GM12878 (cell line): ENCODE data around the gene SLC2A5. TPM values are rescaled to one million over a fixed set of nuclear protein-coding genes. Genes with fewer than 3 reads are reported as not detected.

Experiments
- ATAC-seq: fragments of 200-7000 bp; cut with Tn5 transposase; 3 replicates; pipeline ENCODE4 v1.9.1; 2020; ENCODE audit warnings: mild to moderate bottlenecking, moderate library complexity
- BruUV-seq: library from RNA; stranded (reverse); fragments of 400-500 nt; replicated peaks from 2 replicates; lab custom pipeline; 2021; lab: Mats Ljungman, UMichigan
- CTCF ChIA-PET: fragments of 300-600 bp; sonication (Branson Sonifier 250); formaldehyde crosslinking; extraction: SDS; loops from one replicate; lab custom pipeline; 2021; ENCODE audit warnings: inconsistent platforms; lab: Yijun Ruan, JAX
- POLR2A ChIA-PET: fragments of 350-600 bp; formaldehyde crosslinking; extraction: SDS; loops from one replicate; lab custom pipeline; 2021; ENCODE audit warnings: inconsistent platforms; lab: Charles Lee
- RAD21 ChIA-PET: fragments of 300-600 bp; sonication (Branson Sonifier 250); formaldehyde crosslinking; loops from one replicate; lab custom pipeline; 2023; ENCODE audit warnings: antibody characterized with exemption; ENCODE audit not compliant: unreplicated experiment; lab: Charles Lee
- SMC1A ChIA-PET: fragments of 300-600 bp; sonication (Branson Sonifier 250); formaldehyde crosslinking; loops from one replicate; lab custom pipeline; 2023; ENCODE audit not compliant: unreplicated experiment, uncharacterized antibody; lab: Charles Lee
- DNase-seq: peaks from one replicate; pipeline ENCODE4 v3.0.0-alpha.2; 2011; ENCODE audit warnings: low read depth, low spot score
- FAIRE-seq: peaks from 3 replicates; lab custom pipeline; 2011; peaks lifted over from hg19 to GRCh38; lab: Jason Lieb, UNC
- H2AFZ ChIP-seq: 2 replicates; pipeline ENCODE4 v1.6.0; 2011; ENCODE audit warnings: low read depth, low read length, control low read depth; ENCODE audit not compliant: control insufficient read depth
- H3K27ac ChIP-seq: 2 replicates; pipeline ENCODE4 v1.5.1; 2011; ENCODE audit warnings: control low read depth; ENCODE audit not compliant: control insufficient read depth, insufficient read depth
- H3K27me3 ChIP-seq, 2 experiments: replicated peaks in 1 of 2; 2 replicates each; pipeline versions ENCODE4 v1.6.0 to v1.6.1; 2011; ENCODE audit warnings: low read length in 1 of 2; ENCODE audit not compliant: control insufficient read depth in 2 of 2, insufficient read depth in 2 of 2
- H3K36me3 ChIP-seq, 2 experiments: 2 replicates each; pipeline ENCODE4 v1.5.1; 2011; ENCODE audit warnings: low read length in 1 of 2; ENCODE audit not compliant: control insufficient read depth in 2 of 2, insufficient read depth in 2 of 2
- H3K4me1 ChIP-seq: 2 replicates; pipeline ENCODE4 v1.6.1; 2011; ENCODE audit warnings: mild to moderate bottlenecking, low read length, moderate library complexity, mixed read lengths; ENCODE audit not compliant: control insufficient read depth, insufficient read depth
- H3K4me2 ChIP-seq: 2 replicates; pipeline ENCODE4 v1.6.0; 2011; ENCODE audit warnings: control low read depth; ENCODE audit not compliant: control insufficient read depth, insufficient read depth
- H3K4me3 ChIP-seq: fragments of 200-600 bp; sonication (generic); 2 replicates; pipeline ENCODE4 v1.5.1; 2016
- H3K79me2 ChIP-seq: 2 replicates; pipeline ENCODE4 v1.6.0; 2011; ENCODE audit warnings: low read length; ENCODE audit not compliant: control insufficient read depth, insufficient read depth
- H3K9ac ChIP-seq: 2 replicates; pipeline ENCODE4 v1.8.0; 2011; ENCODE audit warnings: low read length, control low read depth, mixed read lengths; ENCODE audit not compliant: control insufficient read depth, insufficient read depth
- H3K9me3 ChIP-seq: replicated peaks from 3 replicates; pipeline ENCODE4 v1.5.1; 2011; ENCODE audit warnings: mild to moderate bottlenecking, low read length; ENCODE audit not compliant: control insufficient read depth, insufficient read depth
- H4K20me1 ChIP-seq: 2 replicates; pipeline ENCODE4 v1.6.0; 2011; ENCODE audit not compliant: control insufficient read depth, insufficient read depth
- IRF5 ChIP-seq: fragments of 450-650 bp; IDR thresholded peaks from 2 replicates; pipeline ENCODE4 v1.6.1; 2017; ENCODE audit warnings: borderline replicate concordance
- KDM1A ChIP-seq: fragments of 200-600 bp; sonication (generic); IDR thresholded peaks from 2 replicates; pipeline ENCODE4 v1.6.1; 2016; ENCODE audit warnings: borderline replicate concordance
- KLF5 ChIP-seq: fragments of 450-650 bp; IDR thresholded peaks from 2 replicates; pipeline ENCODE4 v1.6.1; 2014; ENCODE audit warnings: mild to moderate bottlenecking; ENCODE audit not compliant: partially characterized antibody
- LARP7 ChIP-seq: fragments of 450-650 bp; IDR thresholded peaks from 2 replicates; pipeline ENCODE4 v1.6.1; 2017; ENCODE audit warnings: mild to moderate bottlenecking
- MYB ChIP-seq: fragments of 150-350 bp; IDR thresholded peaks from 2 replicates; pipeline ENCODE4 v1.6.1; 2014; ENCODE audit warnings: mild to moderate bottlenecking, low read depth, low read length, borderline replicate concordance
- MYC ChIP-seq: IDR thresholded peaks from 2 replicates; pipeline ENCODE4 v1.6.1; 2011; ENCODE audit warnings: mild to moderate bottlenecking, low read length, moderate library complexity, inconsistent platforms; ENCODE audit not compliant: insufficient read depth, insufficient replicate concordance, insufficient read length, severe bottlenecking
- PAX5 ChIP-seq: IDR thresholded peaks from 2 replicates; pipeline ENCODE4 v1.6.1; 2011; ENCODE audit warnings: low read depth, low read length, borderline replicate concordance
- SKIL ChIP-seq: fragments of 450-650 bp; IDR thresholded peaks from 2 replicates; pipeline ENCODE4 v1.6.1; 2017; ENCODE audit warnings: mild to moderate bottlenecking, low read depth, inconsistent platforms; ENCODE audit not compliant: poor library complexity, severe bottlenecking
- WGBS: methylation state at CpG from one replicate; pipeline ENCODE4 v1.1.6; 2016; ENCODE audit warnings: low lambda C conversion rate; ENCODE audit not compliant: insufficient replicate concordance, insufficient coverage; ENCODE audit errors: missing lambda C conversion rate; 5-methylcytosine and 5-hydroxymethylcytosine counted together
- in situ Hi-C: fragments of 300-500 bp; cut with MboI; formaldehyde crosslinking; loops from 9 replicates; pipeline ENCODE4 v1.14.3; 2018; ENCODE audit warnings: mixed read lengths
- intact Hi-C: fragments of 100-400 bp; cut with micrococcal nuclease; formaldehyde crosslinking; loops from one replicate; pipeline ENCODE4 v1.14.2; 2022; ENCODE audit not compliant: unreplicated experiment
- polyA plus RNA-seq, 11 experiments: library from polyadenylated mRNA; depleted of rRNA in 4 of 11; unstranded in 6 of 11; stranded (reverse) in 5 of 11; fragments of >200 nt; fragmentation: Nextera tagmentation in 4 of 11; fragmentation: Illumina TruSeq in 1 of 11; extraction: Ambion mirVana in 4 of 11; extraction: Trizol in 1 of 11; gene quantifications; 1 replicate in 1 of 11; 2 replicates in 10 of 11; pipeline versions ENCODE4 v1.2.1 to v1.2.3, GENCODE V29; 2011 to 2016; ENCODE audit warnings: inconsistent platforms in 2 of 11, missing spikeins in 2 of 11, low read depth in 1 of 11
- total RNA-seq, 4 experiments: library from RNA; depleted of rRNA in 3 of 4; stranded (reverse); fragments of >200 nt in 3 of 4; fragmentation: Illumina TruSeq in 1 of 4; extraction: Trizol in 1 of 4; gene quantifications; 2 replicates each; pipeline versions ENCODE4 v1.2.1 to v1.2.3, GENCODE V29; 2013 to 2021
- TF ChIP-seq, protein P1 (sequence below): fragments of 450-650 bp; IDR thresholded peaks from 2 replicates; pipeline ENCODE4 v1.6.1; 2017; ENCODE audit warnings: antibody characterized with exemption, mild to moderate bottlenecking, moderate library complexity
- TF ChIP-seq, protein P2 (sequence below): fragments of 450-650 bp; IDR thresholded peaks from 2 replicates; pipeline ENCODE4 v1.6.1; 2017; ENCODE audit warnings: mild to moderate bottlenecking

SLC2A5 gene
- total and polyA plus RNA-seq, 10 of the 15 experiments (the other 5 are each of a cell fraction or from before 2014, with no cell fraction given), result 4.5 to 76.6 (median 23.9) TPM

- no TSS peak for BruUV-seq
- ChIA-PET SMC1A (no interaction called here), RAD21 (no interaction called here), CTCF (no interaction called here), POLR2A (no interaction called here)
- Histone ChIP-seq H3K9me3 (no peaks in the 10 kb centered on the region), H2AFZ (no peak overlapping the region), H3K27ac (no peak overlapping the region), H3K79me2 (peaks cover 22% of the 10 kb centered on the region), H4K20me1 (no peaks in the 10 kb centered on the region), H3K9ac (no peak overlapping the region), H3K4me1 (peaks cover 30% of the 10 kb centered on the region), H3K36me3 (peaks cover 0 to 3% of the 10 kb centered on the region in 2 experiments; a peak in 1 of 4 replicates), H3K4me2 (no peak overlapping the region), H3K27me3 (no peaks in the 10 kb centered on the region), H3K4me3 (no peak overlapping the region)
- in situ Hi-C loops (no loop called here), intact Hi-C loops (no loop called here)
- WGBS, result 92% methylated on average over 29 of the region's 50 CpGs
- ATAC-seq (no peak), DNase-seq (no peak), FAIRE-seq (no peak)
- TF ChIP-seq PAX5 (no peak), SKIL (no peak), KDM1A (no peak), MYC (no peak), KLF5 (no peak), LARP7 (no peak), MYB (no peak), IRF5 (no peak)
- TF ChIP-seq, protein P1, sequence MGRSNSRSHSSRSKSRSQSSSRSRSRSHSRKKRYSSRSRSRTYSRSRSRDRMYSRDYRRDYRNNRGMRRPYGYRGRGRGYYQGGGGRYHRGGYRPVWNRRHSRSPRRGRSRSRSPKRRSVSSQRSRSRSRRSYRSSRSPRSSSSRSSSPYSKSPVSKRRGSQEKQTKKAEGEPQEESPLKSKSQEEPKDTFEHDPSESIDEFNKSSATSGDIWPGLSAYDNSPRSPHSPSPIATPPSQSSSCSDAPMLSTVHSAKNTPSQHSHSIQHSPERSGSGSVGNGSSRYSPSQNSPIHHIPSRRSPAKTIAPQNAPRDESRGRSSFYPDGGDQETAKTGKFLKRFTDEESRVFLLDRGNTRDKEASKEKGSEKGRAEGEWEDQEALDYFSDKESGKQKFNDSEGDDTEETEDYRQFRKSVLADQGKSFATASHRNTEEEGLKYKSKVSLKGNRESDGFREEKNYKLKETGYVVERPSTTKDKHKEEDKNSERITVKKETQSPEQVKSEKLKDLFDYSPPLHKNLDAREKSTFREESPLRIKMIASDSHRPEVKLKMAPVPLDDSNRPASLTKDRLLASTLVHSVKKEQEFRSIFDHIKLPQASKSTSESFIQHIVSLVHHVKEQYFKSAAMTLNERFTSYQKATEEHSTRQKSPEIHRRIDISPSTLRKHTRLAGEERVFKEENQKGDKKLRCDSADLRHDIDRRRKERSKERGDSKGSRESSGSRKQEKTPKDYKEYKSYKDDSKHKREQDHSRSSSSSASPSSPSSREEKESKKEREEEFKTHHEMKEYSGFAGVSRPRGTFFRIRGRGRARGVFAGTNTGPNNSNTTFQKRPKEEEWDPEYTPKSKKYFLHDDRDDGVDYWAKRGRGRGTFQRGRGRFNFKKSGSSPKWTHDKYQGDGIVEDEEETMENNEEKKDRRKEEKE, result no peak
- TF ChIP-seq, protein P2, sequence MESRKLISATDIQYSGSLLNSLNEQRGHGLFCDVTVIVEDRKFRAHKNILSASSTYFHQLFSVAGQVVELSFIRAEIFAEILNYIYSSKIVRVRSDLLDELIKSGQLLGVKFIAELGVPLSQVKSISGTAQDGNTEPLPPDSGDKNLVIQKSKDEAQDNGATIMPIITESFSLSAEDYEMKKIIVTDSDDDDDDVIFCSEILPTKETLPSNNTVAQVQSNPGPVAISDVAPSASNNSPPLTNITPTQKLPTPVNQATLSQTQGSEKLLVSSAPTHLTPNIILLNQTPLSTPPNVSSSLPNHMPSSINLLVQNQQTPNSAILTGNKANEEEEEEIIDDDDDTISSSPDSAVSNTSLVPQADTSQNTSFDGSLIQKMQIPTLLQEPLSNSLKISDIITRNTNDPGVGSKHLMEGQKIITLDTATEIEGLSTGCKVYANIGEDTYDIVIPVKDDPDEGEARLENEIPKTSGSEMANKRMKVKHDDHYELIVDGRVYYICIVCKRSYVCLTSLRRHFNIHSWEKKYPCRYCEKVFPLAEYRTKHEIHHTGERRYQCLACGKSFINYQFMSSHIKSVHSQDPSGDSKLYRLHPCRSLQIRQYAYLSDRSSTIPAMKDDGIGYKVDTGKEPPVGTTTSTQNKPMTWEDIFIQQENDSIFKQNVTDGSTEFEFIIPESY, result no peak
Measured at GRCh38 chr1:9071554-9072235, 2.3 kb upstream of the SLC2A5 start.
